Right kidney (tissue), 1 donor: ENCODE measurements around the gene TNFRSF19.

Source experiments
- DNase-seq: peaks from one replicate; pipeline ENCODE4 v3.0.0-alpha.2; 2016

TNFRSF19 gene

DNA sequence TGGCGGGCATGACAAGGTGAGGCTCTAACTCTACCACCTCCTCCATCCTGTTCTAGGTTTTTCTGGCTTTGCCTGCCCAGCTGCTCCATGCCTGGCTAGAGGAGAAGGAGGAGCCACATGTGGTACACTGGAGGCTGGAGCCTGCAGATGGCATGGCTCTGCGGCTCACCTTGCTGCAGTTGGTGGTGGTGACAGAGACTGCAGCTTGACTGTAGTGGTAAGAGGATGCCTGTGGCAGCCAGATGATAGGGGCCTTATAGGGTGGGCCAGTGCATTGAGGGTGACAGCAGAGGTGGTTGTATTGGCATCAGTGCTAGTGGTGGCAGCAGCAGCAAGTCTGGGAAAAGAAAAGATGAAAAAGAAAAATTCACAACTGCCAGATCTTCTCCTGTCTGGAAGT, 146.2 kb downstream of the TNFRSF19 start:
- no peak for DNase-seq

DNA sequence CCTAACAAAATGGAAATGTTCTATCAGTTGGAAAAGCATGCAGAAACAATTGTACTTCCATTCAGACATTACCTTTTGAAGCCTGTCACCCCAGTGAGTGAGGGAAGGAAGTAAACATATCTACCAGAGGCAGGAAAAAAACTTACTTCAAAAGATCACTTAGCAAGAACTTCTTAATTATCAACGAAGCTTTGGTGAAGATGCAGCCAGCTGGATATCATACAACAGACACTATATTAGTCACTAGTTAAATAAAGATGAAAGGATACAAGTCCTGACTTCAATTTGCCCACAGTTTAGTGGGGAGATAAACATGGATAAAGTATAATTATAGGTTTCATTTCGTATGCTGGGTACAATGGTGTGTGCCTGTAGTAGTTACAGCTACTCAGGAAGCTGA, 148.8 kb downstream of the TNFRSF19 start:
- no peak for DNase-seq

GRCh38 chr13:23722726-23723453, 152.7 kb downstream of the TNFRSF19 start:
- no peak for DNase-seq

DNA sequence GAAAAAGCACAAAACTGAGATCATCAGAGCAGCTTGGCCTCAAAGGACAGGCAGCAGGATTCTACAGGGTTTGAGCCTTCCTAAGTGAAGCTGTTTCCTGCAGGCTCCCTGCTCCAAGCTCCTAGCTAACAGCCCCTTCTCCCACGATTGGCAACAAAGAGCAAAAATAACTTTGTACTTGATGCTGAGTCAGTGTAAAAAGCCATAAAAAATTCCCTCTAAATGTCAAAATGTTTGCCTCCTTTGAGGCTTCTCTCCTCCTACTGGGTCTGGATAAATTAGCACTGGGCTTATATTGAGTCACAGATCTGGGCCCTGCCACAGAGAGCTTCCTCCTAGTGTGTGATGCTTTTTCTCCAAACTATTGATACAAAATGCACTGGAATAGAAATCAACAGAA, 153.3 kb downstream of the TNFRSF19 start:
- DNase-seq = no peak

DNA sequence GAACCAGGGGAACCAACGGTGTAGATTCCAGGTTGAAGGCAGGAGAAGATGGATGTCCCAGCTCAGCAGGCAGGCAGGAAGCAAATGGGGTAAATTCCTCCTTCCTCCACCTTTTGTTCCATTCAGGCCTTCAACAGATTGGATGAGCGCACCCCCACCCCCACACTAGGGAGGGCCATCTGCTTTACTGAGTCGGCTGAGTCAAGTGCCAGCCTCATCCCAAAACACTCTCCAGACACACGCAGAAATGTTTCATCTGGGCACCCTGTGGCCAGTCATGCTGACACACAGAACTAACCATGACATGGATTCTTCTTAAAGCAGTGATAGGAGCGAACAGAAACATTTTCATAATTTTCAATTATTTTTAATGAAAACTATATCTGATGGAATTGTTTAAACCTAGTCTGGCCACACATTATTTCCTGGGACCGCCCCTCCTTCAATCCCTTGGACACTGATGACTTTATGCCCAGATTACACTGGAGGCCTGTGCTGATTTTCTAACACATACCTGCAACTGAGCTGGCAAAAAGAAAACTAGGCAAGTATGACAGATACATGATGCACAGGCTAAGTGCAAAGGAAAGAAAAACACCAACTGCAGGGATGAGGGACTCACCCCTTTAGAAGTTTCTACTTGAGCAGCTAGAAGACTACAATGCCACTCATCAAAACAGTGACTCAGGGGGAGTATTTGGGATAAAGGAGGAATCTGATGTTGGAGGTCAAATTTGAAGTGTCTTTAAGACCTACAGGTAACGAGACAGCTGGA, 154.2 kb downstream of the TNFRSF19 start:
- DNase-seq = no peak
